HG03354 (cell line): ENCODE data around the gene OTOS.

ENCODE experiments used
- ATAC-seq: cut with Tn5 transposase; IDR thresholded peaks from one replicate; pipeline ENCODE4 v1.9.1; 2021; ENCODE audit warnings: mild to moderate bottlenecking; ENCODE audit not compliant: unreplicated experiment, poor library complexity, severe bottlenecking

Gene OTOS

GRCh38 chr2:240168546-240169361 is 28.3 kb upstream of the OTOS start:
- no peak for ATAC-seq

DNA sequence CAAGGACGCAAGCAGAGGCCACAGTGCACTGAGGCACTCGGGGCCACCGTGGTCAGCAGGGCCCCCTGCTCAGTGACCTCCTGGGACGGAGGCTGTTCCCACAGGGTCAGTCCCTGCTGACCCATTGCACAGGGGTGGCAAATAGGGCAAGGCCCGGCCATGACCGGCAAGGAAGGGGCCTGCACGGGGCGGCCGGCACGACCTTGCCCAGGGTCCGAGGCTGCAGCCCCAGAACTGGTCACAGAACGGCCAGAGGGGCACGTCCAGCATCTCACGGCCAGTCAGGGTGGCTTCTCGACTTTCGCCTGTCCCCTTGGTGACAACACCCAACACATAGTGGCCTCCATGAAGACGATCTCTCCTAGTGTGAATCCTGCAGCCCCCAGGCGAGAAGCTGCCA is 27.6 kb upstream of the OTOS start:
- ATAC-seq: no peak

GRCh38 chr2:240167588-240167880 is 27.1 kb upstream of the OTOS start:
- no peak for ATAC-seq

GRCh38 chr2:240166761-240167587 is 26.5 kb upstream of the OTOS start:
- no peak for ATAC-seq

DNA sequence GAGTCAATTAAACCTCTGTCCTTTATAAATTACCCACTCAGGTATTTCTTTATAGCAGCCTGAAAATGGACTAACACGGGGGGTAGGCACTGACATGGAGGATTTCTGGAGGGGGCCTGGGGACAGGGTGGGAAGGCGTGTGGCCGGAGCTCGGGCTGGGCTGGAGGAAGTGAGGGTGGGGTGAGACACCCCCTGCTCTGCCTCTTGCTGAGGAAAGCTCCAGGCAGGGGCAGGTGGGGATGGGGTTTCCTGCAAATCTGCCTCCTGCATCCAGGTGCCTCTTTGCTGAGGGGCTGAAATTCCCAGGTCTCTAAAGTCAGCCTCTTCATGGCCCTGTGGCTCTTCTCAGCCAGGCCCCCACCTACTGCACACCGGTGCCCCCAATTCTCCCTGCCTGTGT is 25.7 kb upstream of the OTOS start:
- ATAC-seq: no peak

DNA sequence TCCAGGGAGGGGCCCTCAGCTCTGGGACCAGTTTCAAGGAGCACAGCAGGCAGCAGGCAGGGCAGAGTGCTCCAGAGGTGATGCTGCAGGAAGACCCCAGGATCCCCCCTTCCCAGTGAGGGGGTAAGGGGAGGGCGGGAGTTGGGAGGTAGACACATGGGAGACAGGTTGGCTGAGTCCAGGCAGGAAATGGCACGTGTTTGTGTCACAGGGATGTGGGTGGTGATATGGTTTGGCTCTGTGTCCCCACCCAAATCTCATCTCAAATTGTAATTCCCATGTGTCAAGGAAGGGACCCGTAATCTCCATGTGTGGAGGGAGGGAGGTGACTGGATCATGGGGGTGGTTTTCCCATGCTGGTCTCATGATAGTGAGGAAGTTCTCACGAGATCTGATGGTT is 25.2 kb upstream of the OTOS start:
- ATAC-seq: no peak

DNA sequence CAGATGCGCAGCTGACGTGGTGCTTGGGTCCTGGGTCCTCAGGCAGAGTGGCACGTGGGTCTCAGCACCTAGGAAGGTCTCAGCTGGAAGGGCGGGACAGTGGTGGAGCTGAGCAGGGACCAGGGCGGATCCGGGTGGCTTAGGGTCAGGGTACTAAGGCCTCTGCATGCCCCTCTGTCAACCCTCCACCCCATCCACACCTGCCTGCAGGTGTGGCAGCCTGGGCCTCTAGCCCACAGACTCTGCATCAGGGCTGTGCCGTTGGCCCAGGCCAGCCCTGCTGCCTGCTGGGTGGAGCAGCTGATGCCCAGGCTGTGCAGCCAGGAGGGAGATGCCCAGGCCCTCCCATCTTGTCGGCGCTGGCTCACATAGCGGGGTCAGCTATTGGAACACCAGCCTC is 24.6 kb upstream of the OTOS start:
- ATAC-seq: no peak

GRCh38 chr2:240164586-240164985 is 24.1 kb upstream of the OTOS start:
- no peak for ATAC-seq

DNA sequence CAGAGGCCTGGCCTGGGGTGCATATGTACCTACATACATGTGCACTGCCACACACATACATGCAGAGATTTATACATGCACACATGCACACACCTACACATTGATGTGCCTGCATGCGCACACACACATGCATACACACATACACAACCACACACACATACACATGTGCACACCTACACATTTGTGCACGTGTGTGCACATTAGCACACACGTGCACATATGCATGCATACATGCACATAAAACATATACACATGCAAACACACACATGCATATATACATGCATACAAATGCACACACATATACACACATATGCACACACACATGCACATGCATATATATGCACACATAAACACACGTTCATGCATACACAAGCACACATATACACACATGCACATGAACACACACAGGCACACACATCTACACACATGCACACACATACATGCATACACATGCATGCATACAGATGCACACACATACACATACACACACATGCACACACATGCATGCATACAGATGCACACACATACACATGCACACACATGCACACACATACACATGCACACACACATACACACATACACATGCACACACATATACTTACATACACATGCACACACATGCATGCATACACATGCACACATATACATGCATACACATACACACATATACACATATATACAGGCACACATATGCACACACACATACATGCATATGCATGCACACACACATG is 23.6 kb upstream of the OTOS start:
- ATAC-seq: no peak

- no peak for ATAC-seq
Measured at GRCh38 chr2:240162939-240163714, 22.7 kb upstream of the OTOS start.

DNA sequence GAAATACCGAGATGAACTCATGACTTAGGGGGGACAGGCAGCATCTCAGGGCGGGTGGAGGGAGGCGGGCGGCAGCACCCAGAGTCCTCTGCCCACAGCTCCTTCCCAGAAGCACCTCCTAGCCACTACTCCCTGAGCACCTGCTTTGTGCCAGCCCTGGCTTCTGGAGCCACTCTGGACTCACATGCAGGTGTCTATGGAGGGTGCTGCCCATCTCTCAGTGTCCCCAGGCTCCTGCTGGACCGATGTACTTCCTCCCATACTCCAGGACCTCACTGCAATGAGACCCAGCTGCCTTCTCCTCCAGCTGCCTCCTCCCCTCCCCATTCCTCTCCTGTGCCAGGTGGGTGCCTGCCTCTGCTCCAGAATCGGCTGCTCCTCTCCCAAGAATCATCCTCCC is 22.1 kb upstream of the OTOS start:
- no peak for ATAC-seq

DNA sequence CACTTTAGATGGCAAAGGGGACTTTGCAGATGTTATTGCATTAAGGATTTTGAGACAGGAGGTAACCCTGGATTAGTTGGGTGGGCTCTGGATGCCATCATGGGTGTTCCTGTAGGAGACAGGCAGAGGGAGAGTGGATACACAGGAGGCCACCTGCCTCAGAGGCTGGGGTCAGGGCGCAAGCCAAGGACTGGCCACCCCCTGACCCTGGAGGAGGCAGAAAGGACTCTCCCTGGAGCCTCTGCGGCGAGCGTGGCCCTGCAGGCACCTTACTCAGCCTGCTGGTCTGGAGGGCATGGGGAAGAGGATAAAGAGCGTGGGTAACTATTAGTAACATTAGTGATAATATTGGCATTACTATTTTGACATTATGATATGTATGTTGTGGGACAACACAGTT is 21.6 kb upstream of the OTOS start:
- ATAC-seq: no peak

DNA sequence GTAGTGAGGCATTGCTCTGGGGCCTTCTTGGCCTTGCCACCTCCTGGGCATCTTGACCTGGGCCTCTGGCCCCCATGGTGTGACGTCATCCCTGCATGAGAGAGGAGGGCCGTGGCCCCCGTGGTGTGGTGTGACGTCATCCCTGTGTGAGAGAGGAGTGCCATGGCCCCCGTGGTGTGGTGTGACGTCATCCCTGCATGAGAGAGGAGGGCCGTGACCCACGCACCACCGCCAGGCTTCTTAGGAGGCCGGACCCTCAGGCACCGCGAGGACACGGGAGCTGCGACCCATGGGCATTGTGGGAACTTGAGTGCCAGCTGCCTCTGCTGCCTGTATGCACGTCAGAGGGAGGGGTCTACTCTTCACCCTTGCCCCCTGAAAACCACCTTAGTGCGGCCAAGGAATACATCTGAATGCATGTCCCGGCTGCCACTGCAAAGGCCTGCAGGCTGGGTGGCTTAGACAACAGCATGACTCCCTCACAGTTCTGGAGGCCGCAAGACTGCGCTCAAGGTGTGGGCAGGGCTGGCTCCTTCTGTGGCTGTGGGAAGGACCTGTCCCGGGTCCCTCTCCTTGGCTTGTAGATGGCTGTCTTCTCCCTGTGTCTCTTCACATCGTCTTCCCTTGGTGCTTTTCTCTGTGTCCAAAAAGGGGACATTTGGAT is 20.8 kb upstream of the OTOS start:
- no peak for ATAC-seq

GRCh38 chr2:240160291-240161086 is 20.0 kb upstream of the OTOS start:
- no peak for ATAC-seq

GRCh38 chr2:240159251-240159839 is 18.9 kb upstream of the OTOS start:
- ATAC-seq: no peak

- no peak for ATAC-seq
Measured at GRCh38 chr2:240157147-240157470, 16.7 kb upstream of the OTOS start.

- ATAC-seq: no peak
Measured at GRCh38 chr2:240156435-240157146, 16.1 kb upstream of the OTOS start.
